Osteocyte (in vitro differentiated cells): ENCODE results near the gene UCKL1. TPM values are rescaled to one million over a fixed set of nuclear protein-coding genes. Genes with fewer than 3 reads are reported as not detected.
"Not testable (repeated sequence)": the region's sequence is repeated elsewhere in the genome, so short reads cannot be mapped to it uniquely, and the experiment has no call there.

Source experiments
- DNase-seq: peaks from one replicate; pipeline ENCODE4 v3.0.0; 2021; ENCODE audit warnings: mixed read lengths; ENCODE audit not compliant: unreplicated experiment; ENCODE audit errors: extremely low spot score
- H3K27ac Mint-ChIP-seq: one replicate; pipeline ENCODE4 v1.8.0; 2021; ENCODE audit warnings: mild to moderate bottlenecking, mixed read lengths; ENCODE audit not compliant: unreplicated experiment
- H3K27me3 Mint-ChIP-seq: one replicate; pipeline ENCODE4 v1.8.0; 2021; ENCODE audit warnings: mixed read lengths; ENCODE audit not compliant: unreplicated experiment
- H3K36me3 Mint-ChIP-seq: one replicate; pipeline ENCODE4 v1.8.0; 2021; ENCODE audit warnings: mixed read lengths; ENCODE audit not compliant: unreplicated experiment
- H3K4me1 Mint-ChIP-seq: one replicate; pipeline ENCODE4 v1.8.0; 2021; ENCODE audit warnings: mixed read lengths; ENCODE audit not compliant: unreplicated experiment
- H3K4me3 Mint-ChIP-seq: one replicate; pipeline ENCODE4 v1.8.0; 2021; ENCODE audit warnings: mild to moderate bottlenecking, moderate library complexity, mixed read lengths; ENCODE audit not compliant: unreplicated experiment
- H3K9me3 Mint-ChIP-seq: one replicate; pipeline ENCODE4 v1.8.0; 2021; ENCODE audit warnings: mixed read lengths; ENCODE audit not compliant: unreplicated experiment
- CTCF ChIP-seq: fragments of 200-600 bp; sonication (generic); IDR thresholded peaks from 2 replicates; pipeline ENCODE4 v1.5.0; 2021; ENCODE audit warnings: antibody characterized with exemption, mild to moderate bottlenecking, moderate library complexity
- total RNA-seq: library from RNA; stranded (reverse); gene quantifications from 2 replicates; pipeline ENCODE4 v1.2.1, GENCODE V29; 2021

Gene UCKL1
- total RNA-seq, 1 donor from 2014 or later: 35.9 TPM

- Mint-ChIP-seq H3K9me3 (no peaks in the 10 kb centered on the region), H3K4me3 (no peak overlapping the region), H3K36me3 (peaks cover 42% of the 10 kb centered on the region), H3K4me1 (no peaks in the 10 kb centered on the region), H3K27me3 (no peaks in the 10 kb centered on the region), H3K27ac (no peak overlapping the region)
- DNase-seq: no peak
- TF ChIP-seq CTCF: no peak
Measured at GRCh38 chr20:63932606-63933160, 23.5 kb downstream of the UCKL1 start.

GRCh38 chr20:63931735-63932134 lies 24.5 kb downstream of the UCKL1 start:
- H3K9me3 Mint-ChIP-seq: no peaks in the 10 kb centered on the region
- H3K4me3 Mint-ChIP-seq: no peak overlapping the region
- no peaks in the 10 kb centered on the region for H3K4me1 Mint-ChIP-seq
- no peaks in the 10 kb centered on the region for H3K27me3 Mint-ChIP-seq
- no peak for DNase-seq
- H3K27ac Mint-ChIP-seq: no peak overlapping the region
- TF ChIP-seq CTCF: no peak
- peaks cover 45% of the 10 kb centered on the region for H3K36me3 Mint-ChIP-seq

- no peak for DNase-seq
- no peaks in the 10 kb centered on the region for H3K4me1 Mint-ChIP-seq
- H3K4me3 Mint-ChIP-seq: no peak overlapping the region
- no peaks in the 10 kb centered on the region for H3K27me3 Mint-ChIP-seq
- TF ChIP-seq CTCF: no peak
- no peaks in the 10 kb centered on the region for H3K9me3 Mint-ChIP-seq
- H3K27ac Mint-ChIP-seq: no peak overlapping the region
- H3K36me3 Mint-ChIP-seq: peaks cover 44% of the 10 kb centered on the region
Measured at GRCh38 chr20:63930971-63931553, 25.2 kb downstream of the UCKL1 start.

- peaks cover 37% of the 10 kb centered on the region for H3K36me3 Mint-ChIP-seq
- not testable (repeated sequence) for DNase-seq, H3K4me3 Mint-ChIP-seq, H3K4me1 Mint-ChIP-seq, H3K27ac Mint-ChIP-seq, H3K27me3 Mint-ChIP-seq, H3K9me3 Mint-ChIP-seq
Measured at GRCh38 chr20:63929473-63929883, 26.7 kb downstream of the UCKL1 start.

- peaks cover 37% of the 10 kb centered on the region for H3K36me3 Mint-ChIP-seq
- DNase-seq: no peak
- no peak for TF ChIP-seq CTCF
- no peaks in the 10 kb centered on the region for H3K27me3 Mint-ChIP-seq
- no peak overlapping the region for H3K4me3 Mint-ChIP-seq
- H3K9me3 Mint-ChIP-seq: no peaks in the 10 kb centered on the region
- no peak overlapping the region for H3K27ac Mint-ChIP-seq
- peaks cover 2% of the 10 kb centered on the region for H3K4me1 Mint-ChIP-seq
Measured at GRCh38 chr20:63929071-63929470, 27.1 kb downstream of the UCKL1 start.
